GM21515 (cell line): ENCODE measurements around the gene NCKAP5L.
"Not testable (repeated sequence)": the region's sequence is repeated elsewhere in the genome, so short reads cannot be mapped to it uniquely, and the experiment has no call there.

Experiments used
- ATAC-seq: cut with Tn5 transposase; IDR thresholded peaks from one replicate; pipeline ENCODE4 v1.9.1; 2021; ENCODE audit not compliant: unreplicated experiment

Gene NCKAP5L

GRCh38 chr12:49865109-49865781 lies 37.0 kb upstream of the NCKAP5L start:
- no peak for ATAC-seq

DNA sequence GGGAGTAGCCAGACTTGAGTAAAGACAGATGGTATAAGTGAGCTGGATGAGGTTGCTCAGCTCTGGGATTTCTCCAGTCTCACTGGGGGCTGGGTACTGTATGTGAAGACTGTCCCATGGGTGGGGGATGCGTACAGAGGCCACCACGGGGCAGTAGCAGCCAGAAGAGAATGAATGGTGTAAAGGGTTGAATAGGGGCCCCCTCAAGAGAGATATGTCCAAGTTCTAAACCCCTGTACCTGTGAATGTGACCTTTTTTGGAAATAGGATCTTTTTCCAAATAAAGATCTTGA lies 36.5 kb upstream of the NCKAP5L start:
- ATAC-seq: no peak

DNA sequence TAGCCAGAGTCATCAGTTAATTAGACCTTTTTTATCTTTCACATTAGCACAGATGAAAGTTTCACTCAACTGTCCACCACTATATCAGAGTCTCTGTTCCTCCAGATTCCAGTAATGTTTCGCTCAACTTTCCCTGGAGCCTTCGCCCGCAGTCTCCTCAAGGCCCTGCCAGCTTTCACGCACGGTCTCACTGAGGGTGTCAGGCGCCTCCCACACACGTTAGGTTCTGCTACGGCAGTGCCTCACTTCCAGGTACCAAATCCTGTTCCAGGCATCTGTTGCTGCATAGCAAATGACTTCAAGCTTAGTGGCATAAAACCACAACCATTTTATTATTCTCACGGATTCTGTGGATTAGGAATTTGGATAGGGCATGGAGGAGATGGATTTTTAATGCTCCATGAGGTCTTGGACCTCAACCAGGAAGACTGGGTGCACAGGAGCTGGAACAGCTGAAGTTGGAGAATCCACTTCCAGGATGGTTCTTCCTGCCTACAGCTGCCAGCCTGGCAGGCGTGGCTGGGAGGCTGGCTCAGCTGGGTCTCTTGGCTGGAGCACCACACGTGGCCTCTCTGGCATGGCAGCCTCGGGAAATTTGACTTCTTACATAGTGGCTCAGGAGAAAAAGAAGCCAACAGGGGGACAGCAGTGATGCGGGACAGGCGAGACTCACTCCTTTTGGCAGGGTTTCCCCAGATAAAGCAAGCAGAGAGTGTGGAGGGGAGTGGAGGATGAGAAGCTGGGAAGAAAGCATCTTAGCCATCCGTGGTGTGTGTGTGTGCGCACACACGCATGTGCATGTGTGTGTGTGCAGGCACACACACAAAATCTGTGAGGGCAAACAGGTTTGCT lies 36.0 kb upstream of the NCKAP5L start:
- ATAC-seq: no peak

DNA sequence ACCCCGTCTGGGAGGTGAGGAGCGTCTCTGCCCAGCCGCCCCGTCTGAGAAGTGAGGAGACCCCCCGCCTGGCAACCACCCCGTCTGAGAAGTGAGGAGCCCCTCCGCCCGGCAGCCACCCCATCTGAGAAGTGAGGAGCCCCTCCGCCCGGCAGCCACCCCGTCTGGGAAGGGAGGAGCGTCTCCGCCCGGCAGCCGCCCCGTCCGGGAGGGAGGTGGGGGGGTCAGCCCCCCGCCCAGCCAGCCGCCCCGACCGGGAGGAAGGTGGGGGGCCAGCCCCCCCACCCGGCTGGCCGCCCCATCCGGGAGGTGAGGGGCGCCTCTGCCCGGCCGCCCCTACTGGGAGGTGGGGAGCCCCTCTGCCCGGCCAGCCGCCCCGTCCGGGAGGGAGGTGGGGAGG lies 32.7 kb upstream of the NCKAP5L start:
- not testable (repeated sequence) for ATAC-seq

GRCh38 chr12:49855890-49856289 lies 27.7 kb upstream of the NCKAP5L start:
- ATAC-seq: not testable (repeated sequence)

DNA sequence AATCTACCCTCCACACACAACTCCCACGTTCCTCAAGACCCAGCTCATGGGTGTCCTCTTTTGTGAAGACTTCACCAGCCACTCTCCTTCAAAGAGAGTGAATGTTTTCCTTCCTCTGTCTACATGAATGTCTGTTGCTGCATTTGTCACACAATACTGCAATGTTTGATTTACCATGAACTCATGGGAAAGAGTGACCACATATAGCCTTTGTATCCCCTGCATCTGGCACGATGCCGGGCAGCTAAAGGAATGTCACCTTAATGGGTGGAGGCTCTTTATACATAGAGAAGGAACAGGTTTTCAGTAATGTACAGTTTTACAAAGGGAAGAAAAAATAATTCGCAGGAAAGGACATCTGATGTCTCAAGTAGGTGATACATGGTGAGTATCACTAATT lies 26.8 kb upstream of the NCKAP5L start:
- no peak for ATAC-seq

- ATAC-seq: no peak
Observed at GRCh38 chr12:49853671-49854070, 25.5 kb upstream of the NCKAP5L start.

GRCh38 chr12:49847161-49847560 lies 18.9 kb upstream of the NCKAP5L start:
- ATAC-seq: no peak

DNA sequence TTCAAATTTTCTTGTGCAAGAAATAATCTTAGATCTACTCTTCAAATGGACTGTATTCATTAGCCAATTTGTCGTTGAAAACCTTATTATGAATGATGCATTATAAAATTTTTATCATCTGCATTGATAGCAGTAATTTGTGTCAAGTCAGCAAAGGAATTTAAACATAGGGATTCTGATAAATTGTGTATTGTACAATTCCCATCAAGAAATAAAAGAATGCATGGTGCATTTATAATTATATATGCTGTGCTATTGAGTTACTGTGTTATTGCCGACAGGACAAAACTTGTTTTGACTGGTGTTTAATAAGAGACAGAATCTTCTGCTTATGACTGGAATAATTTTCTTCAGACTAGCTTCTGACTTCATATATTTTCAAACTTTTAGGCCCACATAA lies 17.8 kb upstream of the NCKAP5L start:
- no peak for ATAC-seq

GRCh38 chr12:49843876-49844437 lies 15.7 kb upstream of the NCKAP5L start:
- no peak for ATAC-seq

- ATAC-seq: no peak
Observed at GRCh38 chr12:49843411-49843810, 15.2 kb upstream of the NCKAP5L start.

DNA sequence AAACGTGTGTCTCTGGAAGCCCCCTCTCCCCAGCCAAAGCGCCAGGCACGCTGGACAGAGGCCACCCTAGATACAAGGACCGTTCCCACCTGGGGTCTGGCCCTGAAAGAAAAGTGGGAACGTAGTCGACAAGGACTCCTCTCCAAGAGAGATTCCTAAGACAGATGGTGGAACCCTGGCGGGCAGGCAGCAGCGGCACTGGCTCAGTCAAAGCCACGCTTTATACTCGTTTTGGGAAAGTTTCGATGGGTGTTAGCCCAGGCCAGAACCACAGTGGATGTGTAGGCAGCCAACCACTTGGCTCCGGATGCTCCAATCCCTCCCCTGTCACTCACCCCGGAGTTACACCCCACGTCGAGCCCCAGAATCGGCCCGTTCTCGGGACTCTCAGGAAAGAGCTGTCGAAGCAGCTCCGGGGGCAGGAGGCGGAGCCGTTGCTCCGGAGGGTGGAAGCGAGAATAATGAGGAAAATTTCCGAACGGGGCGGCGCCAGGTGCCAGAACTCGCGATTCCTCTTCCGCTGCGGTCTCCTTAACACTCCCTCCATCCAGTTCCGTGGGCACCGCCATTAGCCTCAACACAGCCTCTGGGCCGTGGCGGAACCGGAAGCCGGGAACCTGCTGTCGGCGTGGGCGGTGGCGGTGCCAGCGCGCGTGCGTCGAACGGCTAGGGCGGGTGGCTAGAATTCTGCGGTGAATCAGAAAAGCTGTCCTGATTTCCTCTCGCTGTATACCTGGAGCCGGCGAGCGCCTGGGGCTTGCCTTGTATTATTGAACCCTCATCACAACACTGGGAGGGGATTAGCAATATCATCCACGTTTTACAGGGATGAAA lies 14.5 kb upstream of the NCKAP5L start, which contains the start of gene BCDIN3D:
BCDIN3D (minus strand) TSS at position 588 of the 834 bp plus-strand sequence; CDS start at position 569, 19 bp downstream.
- peak; percentile 86 for ATAC-seq

DNA sequence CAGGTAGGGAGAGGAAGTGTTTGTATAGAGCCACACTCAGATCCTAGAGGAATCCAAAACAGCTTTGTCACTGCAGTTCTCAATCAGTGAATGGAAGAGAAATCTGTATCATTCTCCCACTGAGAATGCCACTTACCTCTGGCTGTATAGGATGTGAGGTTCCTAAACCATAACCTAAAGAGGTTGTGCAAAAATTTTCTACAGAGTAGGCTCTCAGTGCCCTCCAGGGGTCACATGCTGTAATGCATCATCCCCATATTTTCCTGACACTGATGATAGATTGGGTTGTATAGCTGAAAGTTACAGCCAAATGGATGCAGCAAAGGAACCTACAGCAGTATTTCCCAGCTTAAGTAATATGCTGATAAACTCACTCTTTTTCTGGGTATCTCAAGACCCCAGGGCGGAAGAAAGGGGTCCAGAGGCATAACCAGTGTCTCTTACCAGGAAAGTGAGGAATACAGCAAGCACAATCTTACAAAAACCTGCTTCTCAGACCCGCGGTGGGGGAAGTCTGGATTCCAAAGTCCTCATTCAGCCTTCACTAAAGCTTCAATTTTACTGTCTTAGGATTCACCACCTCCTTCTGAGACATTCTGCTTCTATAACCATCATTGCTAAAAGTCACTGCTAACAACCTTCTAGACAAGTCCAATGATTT lies 10.9 kb upstream of the NCKAP5L start:
- ATAC-seq: no peak

DNA sequence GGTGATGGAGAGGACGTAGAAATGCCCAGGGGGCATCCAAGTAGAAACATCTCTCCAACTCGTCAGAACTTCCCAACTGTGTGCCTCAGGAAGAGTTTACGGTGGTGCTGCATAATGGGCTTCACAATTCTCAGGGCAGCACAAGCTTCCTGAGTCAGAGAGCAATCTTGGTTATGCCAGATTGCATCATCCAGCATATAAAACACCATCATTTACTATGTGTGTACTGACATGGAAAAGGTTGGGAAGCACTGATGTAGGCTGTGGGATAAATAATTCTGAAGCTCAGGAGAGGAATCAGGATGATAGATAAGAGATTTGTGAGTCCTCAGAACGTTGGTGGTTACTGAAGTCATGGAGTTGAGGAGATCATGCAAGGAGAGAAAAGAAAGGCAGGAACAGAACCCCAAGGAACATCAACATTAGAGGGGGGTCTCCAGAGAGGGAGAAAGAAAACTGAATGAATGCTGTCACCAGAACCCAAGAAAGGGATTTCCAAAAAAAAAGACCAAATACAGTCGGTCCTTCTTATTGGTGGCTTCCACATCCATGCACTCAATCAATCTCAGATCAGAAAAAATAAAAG lies 4.7 kb upstream of the NCKAP5L start:
- ATAC-seq: no peak

DNA sequence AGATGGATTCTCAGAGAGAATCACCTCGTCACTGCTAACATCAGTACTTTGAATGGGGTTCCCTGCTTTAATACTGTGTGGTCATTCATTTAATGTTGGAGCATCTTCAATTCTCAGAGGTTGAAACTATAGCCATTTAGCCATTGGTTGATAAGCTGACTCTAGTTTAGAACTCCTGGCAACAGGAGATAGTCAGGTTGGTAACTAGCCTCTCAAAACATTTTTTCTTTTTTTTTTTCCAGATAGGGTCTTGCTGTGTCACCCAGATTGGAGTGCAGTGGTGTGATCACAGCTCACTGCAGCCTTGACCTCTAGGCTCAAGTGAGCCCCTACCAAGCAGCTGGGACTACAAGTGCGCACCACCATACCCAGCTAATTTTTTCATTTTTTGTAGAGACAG lies 3.5 kb upstream of the NCKAP5L start:
- ATAC-seq: no peak

DNA sequence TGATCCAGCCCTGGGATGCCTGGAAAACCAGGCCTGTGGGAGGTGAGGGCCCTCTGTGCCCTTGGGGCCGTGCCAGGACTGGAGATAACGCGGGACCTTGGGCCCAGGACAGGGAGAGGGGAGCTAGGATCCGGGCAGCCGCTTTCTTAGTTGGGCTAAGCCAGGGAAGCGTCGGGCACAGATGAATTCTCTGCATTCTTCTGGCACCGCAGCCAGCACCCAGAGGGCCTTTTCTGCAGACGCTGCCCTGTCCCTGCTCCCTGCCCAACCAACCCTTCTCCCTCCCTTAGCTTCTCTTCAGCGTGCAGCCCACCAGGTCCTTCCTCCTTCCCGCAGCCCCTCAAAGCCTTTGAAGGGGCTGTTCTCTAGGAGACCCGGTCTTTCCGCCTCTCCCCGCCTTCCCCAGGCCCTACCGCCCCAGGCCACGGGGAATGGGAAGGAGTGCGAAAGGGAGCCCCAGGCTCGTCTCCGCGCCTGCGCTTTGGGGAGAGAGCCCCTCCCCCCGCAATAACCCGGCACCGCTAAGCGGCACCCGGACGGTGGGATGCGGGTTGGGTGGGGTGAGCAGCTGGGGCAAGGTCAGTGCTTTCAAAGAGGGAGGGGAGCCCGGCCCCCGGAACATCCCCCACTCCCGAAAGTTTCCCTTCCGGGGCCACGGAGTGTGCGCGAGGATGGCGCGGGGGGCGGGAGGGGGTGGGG lies 663 bp downstream of the NCKAP5L start:
- peak; percentile 18 for ATAC-seq

- ATAC-seq: no peak
Observed at GRCh38 chr12:49827051-49827400, 1.2 kb downstream of the NCKAP5L start.

DNA sequence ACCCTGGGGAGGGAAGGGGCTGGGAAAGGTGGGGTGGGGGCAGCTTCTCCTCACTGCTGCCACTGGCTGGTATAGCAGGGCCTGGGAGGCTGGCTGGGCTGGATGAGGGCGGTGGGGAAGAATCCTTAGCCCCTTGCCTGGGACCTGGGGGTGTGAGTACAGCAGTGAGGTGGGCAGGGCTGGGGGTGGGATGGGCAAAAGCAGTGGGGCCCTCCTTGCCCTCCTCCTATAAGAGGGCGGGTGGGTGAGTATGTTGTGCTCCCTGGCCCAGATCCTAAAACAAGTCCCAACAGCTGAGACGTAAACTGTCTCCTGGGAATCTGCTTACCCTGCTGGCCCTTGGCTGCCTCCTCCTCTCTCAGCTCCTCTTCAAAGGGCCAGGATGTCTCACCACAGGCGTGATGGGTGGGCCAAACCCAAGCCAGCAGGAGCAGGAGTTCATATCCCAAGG lies 2.2 kb downstream of the NCKAP5L start:
- no peak for ATAC-seq

GRCh38 chr12:49825360-49825970 lies 2.7 kb downstream of the NCKAP5L start:
- no peak for ATAC-seq
